HG02938 (cell line): ENCODE results near the gene ZAP70.

Experiments used
- ATAC-seq: cut with Tn5 transposase; IDR thresholded peaks from one replicate; pipeline ENCODE4 v1.9.1; 2021; ENCODE audit warnings: mild to moderate bottlenecking, moderate library complexity; ENCODE audit not compliant: unreplicated experiment

The ZAP70 gene

DNA sequence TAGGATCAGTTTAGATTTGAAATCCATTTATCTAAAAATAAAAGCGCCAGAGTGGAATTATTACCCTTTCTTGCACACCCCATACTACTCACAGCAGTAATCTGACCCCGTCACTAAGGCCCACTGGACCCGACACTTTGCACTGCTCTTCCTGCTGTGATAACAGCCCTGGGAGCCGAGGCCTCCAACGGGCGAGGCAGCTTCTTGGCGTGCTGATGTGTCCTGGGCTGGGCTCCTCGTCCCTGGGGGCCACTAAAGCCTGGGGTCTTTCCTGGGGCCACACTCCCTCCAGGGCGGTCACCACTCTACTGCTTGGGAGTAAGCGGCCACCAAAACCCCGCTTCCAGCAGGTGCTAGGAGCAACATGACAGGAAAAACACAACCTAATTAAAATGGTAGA, 61.7 kb downstream of the ZAP70 start:
- no peak for ATAC-seq

DNA sequence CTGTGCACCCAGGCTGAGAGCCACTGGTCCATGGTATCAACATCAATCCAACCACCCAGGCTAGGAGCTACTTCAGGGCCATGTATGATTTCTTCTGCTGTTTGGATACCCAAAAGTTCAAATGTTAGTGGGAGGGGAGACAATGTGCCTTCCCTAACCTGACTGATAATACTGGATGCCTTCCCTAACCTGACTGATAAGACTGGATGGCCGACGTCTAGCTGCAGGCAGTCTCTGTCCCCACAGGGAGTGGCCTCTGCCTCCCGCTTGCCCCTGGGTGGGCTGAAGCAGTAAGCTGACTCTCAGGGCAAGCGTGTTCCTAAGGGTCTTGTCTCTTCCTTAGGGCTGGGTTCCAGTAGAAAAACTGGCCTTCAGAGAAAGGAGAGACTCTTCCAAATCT, 65.8 kb downstream of the ZAP70 start:
- no peak for ATAC-seq

DNA sequence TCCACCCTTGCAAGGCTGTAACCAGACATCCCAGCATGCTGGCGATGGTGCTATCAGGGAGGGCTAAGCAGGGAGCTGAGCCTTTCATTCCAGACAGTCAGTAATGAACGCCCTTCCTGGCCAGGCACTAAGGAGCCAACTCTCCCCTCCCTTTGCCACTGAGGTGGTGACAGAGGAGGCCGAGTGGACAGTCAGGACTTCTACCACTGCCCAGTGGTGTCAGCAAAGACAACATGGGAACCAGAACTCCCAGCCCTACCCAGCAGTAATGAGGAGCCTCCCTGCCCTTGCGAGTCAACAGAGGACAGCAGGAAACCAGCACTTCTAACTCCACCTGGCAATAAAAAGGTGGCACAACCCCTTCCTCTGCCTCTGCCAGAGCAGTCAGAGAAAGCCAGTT, 68.6 kb downstream of the ZAP70 start:
- no peak for ATAC-seq

DNA sequence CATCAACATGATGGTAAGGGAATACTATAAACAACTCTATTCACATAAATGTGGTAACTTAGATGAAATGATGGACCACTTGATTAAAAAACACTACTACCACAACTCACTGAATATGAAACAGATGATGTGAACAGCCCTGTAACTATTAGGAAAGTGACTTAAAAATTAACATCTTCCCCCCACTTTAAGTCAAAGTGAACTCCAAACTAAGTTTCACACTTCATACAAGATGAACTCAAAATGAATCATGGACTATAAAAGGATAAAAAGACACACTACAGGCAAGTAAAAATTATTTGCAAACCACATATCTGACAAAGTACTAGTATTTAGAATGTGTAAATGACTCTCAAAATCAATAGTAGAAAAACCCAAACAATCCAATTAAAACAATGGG, 71.6 kb downstream of the ZAP70 start:
- ATAC-seq: no peak

DNA sequence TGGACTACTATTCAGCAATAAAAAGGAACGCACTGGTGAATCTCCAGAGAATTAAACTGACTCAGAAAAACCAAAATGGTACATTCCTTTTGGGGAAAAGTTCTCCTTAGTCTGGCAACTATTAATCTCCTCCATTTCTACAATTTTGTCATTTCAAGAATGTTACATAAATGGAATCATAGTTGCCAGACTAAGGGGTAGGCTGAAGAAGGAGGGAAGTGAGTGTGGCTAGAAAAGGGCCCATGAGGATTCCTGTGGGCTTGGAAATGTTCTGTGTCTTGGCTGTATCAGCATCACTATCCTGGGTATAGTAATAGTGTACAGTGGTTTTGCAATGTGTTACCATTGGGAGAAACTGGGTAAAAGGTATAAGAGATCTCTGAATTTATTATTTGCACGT, 72.4 kb downstream of the ZAP70 start:
- ATAC-seq: no peak

DNA sequence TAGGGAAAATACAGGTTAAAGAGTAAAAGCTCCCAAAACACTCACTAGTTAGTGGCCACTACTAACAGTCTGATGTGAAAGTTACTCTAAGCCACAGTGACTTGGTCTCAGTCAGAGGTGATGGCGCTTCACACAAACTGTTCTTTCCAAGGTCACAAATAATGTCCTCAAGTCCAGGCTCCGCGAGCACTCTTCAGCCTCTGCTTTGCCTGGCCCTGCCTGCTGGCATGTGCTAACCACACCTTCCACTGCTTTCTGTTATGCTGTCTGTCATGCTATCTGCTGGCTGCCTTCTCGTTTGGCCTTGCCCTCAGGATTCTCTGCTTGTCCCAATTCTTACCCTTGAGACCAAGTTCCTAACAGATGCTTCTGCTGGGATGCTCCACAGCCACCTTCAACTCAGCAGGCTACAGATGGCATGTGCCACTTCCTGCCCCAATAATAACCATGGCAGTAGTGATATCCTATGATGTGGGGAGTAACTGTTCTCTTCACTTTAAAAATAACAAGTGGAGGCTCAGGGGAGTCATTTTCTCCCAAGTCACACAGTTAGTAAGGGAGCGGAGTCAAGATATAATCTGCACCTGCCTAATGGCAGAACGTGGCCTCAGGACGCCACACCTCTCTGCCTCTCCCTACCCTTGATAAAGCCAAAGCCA, 75.7 kb downstream of the ZAP70 start:
- ATAC-seq: no peak
